GM23338 (cell line): ENCODE measurements around the gene FGGY.

Source experiments
- CREB1 ChIP-seq: fragments of 250-450 bp; sonication (Bioruptor Pico); IDR thresholded peaks from 2 replicates; pipeline ENCODE4 v1.5.0; 2020; ENCODE audit warnings: low read depth, mild to moderate bottlenecking, moderate library complexity
- CTCF ChIP-seq, 2 experiments: fragments of 200-600 bp in 1 of 2; sonication (generic) in 1 of 2; conservative IDR thresholded peaks; 2 replicates each; pipeline versions ENCODE4 v1.5.1 to v1.6.1; 2016 to 2017; ENCODE audit warnings: antibody characterized with exemption in 2 of 2, low read depth in 2 of 2, mild to moderate bottlenecking in 2 of 2, moderate library complexity in 1 of 2
- EZH2phosphoT487 ChIP-seq: fragments of 200-600 bp; sonication (generic); IDR thresholded peaks from one replicate; pipeline ENCODE4 v1.8.1; 2018; ENCODE audit warnings: antibody characterized with exemption; ENCODE audit not compliant: unreplicated experiment
- POLR2AphosphoS5 ChIP-seq: IDR thresholded peaks from 2 replicates; pipeline ENCODE4 v1.6.1; 2016; ENCODE audit warnings: antibody characterized with exemption, low read depth

GRCh38 chr1:59366346-59366745 lies 69.5 kb downstream of the FGGY start:
- TF ChIP-seq CTCF (conservative IDR thresholded peaks at IDR 0.05; ENCODE audit: low read depth in 2 of 2): no peak
- TF ChIP-seq EZH2phosphoT487: no peak
- TF ChIP-seq CREB1: no peak
- TF ChIP-seq POLR2AphosphoS5: no peak
